SJSA1 (cell line): ENCODE results near the gene NPAS1. TPM values are rescaled to one million over a fixed set of nuclear protein-coding genes. Genes with fewer than 3 reads are reported as not detected.

Source experiments
- DNase-seq, 2 experiments: peaks; one replicate each; pipeline ENCODE4 v3.0.0-alpha.2; 2015 to 2020; ENCODE audit warnings: low spot score in 2 of 2, low read depth in 1 of 2
- H3K27ac ChIP-seq: fragments of 250-450 bp; sonication (Bioruptor Pico); 2 replicates; pipeline ENCODE4 v1.5.1; 2020; ENCODE audit warnings: mild to moderate bottlenecking, moderate library complexity
- H3K27me3 ChIP-seq: fragments of 250-450 bp; sonication (Bioruptor Pico); replicated peaks from 2 replicates; pipeline ENCODE4 v1.5.1; 2020; ENCODE audit warnings: mild to moderate bottlenecking, moderate library complexity
- H3K36me3 ChIP-seq: fragments of 250-450 bp; sonication (Bioruptor Pico); 2 replicates; pipeline ENCODE4 v1.5.1; 2020; ENCODE audit warnings: mild to moderate bottlenecking
- H3K4me1 ChIP-seq: fragments of 250-450 bp; sonication (Bioruptor Pico); replicated peaks from 2 replicates; pipeline ENCODE4 v1.6.1; 2021; ENCODE audit warnings: mild to moderate bottlenecking
- H3K4me3 ChIP-seq: fragments of 250-450 bp; sonication (Bioruptor Pico); 2 replicates; pipeline ENCODE4 v1.5.1; 2020; ENCODE audit warnings: mild to moderate bottlenecking
- H3K9me3 ChIP-seq: fragments of 250-450 bp; sonication (Bioruptor Pico); replicated peaks from 2 replicates; pipeline ENCODE4 v1.5.1; 2020; ENCODE audit warnings: mild to moderate bottlenecking
- total RNA-seq: library from RNA; depleted of rRNA; stranded (reverse); fragments of >200 nt; shearing (Covaris generic); gene quantifications from 2 replicates; pipeline ENCODE4 v1.2.3, GENCODE V29; 2014

The NPAS1 gene
- total RNA-seq, 1 experiment from 2014 or later: not detected

DNA sequence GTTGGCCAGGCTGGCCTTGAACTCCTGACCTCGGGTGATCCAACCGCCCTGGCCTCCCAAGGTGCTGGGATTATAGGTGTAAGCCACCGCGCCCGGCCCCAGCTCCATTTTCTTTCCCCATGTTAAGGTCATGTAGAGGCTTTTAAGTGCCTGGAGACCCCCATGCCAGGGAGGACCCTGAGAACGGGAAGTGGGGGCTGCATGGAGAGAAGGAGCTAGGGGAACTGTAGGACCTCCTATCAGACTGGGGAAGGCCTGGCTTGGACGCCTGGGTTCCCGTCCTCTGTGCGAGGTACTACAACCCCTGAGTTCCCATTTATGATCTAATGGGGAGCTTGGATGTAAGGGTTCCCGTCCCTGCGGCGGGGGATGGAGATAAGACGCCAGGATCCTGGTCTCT, 714 bp upstream of the NPAS1 start:
- Histone ChIP-seq H3K4me1 (peaks cover 30% of the 10 kb centered on the region), H3K36me3 (no peaks in the 10 kb centered on the region), H3K4me3 (no peak overlapping the region), H3K27me3 (peaks cover 51% of the 10 kb centered on the region), H3K27ac (no peak overlapping the region), H3K9me3 (no peaks in the 10 kb centered on the region; the same call in 1 of the 2 replicates)
- DNase-seq: no peak

DNA sequence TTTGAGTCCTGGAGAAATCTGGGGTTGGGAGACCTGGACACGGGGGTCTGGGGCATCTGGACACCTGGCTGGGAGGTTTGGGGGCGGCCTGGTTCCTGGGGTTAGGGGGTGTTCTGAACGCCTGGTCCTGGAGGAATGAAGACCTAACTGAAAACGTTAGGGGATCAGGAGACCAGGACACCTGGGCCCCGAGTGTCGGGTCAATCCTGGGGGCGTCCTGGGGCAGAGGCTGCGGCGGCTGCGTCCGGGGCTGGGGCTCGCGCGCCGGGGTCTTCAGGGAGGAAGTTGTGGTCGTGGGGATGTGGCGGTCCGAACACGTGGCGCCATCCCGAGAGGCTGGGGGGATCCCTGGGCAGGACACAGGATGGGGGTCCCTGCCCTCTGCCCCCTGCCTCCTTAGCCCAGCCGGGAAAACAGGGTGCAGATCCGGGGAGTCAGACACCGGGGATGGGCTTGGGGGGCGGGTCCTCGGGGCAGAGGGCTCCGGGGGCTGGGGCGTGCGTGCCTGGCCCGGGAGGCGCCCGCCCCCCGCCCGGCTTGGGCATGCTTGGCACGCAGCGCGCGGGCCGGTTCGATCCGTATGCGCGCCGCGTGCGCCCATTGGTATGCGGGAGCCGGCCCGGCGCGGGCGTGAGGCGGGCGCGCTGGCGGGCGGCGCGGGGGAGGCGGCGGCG, 632 bp downstream of the NPAS1 start:
- H3K36me3 ChIP-seq: no peaks in the 10 kb centered on the region
- peak overlapping the region; percentile 27 for H3K4me3 ChIP-seq
- DNase-seq: no peak
- no peaks in the 10 kb centered on the region; the same call in 1 of the 2 replicates for H3K9me3 ChIP-seq
- peaks cover 65% of the 10 kb centered on the region for H3K27me3 ChIP-seq
- peaks cover 30% of the 10 kb centered on the region for H3K4me1 ChIP-seq
- H3K27ac ChIP-seq: no peak overlapping the region

DNA sequence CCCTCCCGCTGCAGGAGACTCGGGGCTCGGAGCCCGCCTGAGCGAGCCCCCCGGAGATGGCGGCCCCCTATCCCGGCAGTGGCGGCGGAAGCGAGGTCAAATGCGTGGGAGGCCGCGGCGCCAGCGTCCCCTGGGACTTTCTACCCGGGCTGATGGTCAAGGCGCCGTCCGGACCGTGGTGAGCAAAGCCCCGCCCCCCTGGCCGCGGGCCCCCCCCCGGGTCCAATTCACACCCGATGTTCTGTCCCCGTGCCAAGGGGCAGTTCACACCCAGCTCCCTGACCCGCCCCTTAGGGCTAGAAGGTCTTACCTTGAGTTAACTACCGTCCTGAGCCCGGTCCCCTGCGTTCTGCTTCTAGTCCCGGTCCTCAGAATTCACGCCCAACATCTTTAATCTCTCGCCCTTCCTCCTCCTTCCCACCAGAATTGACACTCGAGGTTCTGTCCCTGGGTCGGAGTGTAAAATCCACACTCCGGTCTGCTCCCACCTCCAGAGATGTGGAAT, 1.4 kb downstream of the NPAS1 start:
- Histone ChIP-seq H3K27me3 (peaks cover 71% of the 10 kb centered on the region), H3K4me3 (peak overlapping the region; percentile 27), H3K36me3 (no peaks in the 10 kb centered on the region), H3K27ac (no peak overlapping the region), H3K4me1 (peaks cover 30% of the 10 kb centered on the region), H3K9me3 (no peaks in the 10 kb centered on the region; the same call in 1 of the 2 replicates)
- DNase-seq: peak in 1 of 2 experiments; percentile 54

DNA sequence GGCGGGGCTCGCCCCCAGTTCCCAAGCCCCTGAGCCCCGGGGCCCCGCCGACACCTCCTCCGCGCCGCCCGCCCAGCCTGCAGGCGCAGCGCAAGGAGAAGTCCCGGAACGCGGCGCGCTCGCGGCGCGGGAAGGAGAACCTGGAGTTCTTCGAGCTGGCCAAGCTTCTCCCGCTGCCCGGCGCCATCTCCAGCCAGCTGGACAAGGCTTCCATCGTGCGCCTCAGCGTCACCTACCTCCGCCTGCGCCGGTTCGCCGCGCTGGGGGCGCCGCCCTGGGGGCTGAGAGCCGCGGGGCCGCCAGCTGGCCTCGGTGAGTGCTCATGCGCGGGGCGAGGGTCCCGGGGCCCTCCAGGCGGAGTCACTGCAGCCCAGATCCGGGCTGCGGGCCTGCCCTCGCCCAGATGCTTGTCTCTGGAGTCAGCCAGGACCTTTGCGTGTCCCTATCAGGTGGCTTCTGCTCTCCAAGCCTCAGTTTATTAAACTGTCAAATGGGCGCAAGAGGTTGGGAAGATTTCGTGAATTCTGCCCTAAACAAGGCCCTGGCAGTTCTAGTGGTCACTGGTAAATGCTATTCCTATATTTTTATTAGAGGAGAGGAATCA, 2.0 kb downstream of the NPAS1 start:
- DNase-seq: peak in 1 of 2 experiments; percentile 42
- H3K36me3 ChIP-seq: no peaks in the 10 kb centered on the region
- no peak overlapping the region for H3K27ac ChIP-seq
- H3K4me3 ChIP-seq: no peak overlapping the region
- peaks cover 74% of the 10 kb centered on the region for H3K27me3 ChIP-seq
- no peaks in the 10 kb centered on the region; the same call in 1 of the 2 replicates for H3K9me3 ChIP-seq
- H3K4me1 ChIP-seq: peaks cover 30% of the 10 kb centered on the region

- no peak for DNase-seq
Observed at GRCh38 chr19:47022140-47022536, 2.5 kb downstream of the NPAS1 start.

DNA sequence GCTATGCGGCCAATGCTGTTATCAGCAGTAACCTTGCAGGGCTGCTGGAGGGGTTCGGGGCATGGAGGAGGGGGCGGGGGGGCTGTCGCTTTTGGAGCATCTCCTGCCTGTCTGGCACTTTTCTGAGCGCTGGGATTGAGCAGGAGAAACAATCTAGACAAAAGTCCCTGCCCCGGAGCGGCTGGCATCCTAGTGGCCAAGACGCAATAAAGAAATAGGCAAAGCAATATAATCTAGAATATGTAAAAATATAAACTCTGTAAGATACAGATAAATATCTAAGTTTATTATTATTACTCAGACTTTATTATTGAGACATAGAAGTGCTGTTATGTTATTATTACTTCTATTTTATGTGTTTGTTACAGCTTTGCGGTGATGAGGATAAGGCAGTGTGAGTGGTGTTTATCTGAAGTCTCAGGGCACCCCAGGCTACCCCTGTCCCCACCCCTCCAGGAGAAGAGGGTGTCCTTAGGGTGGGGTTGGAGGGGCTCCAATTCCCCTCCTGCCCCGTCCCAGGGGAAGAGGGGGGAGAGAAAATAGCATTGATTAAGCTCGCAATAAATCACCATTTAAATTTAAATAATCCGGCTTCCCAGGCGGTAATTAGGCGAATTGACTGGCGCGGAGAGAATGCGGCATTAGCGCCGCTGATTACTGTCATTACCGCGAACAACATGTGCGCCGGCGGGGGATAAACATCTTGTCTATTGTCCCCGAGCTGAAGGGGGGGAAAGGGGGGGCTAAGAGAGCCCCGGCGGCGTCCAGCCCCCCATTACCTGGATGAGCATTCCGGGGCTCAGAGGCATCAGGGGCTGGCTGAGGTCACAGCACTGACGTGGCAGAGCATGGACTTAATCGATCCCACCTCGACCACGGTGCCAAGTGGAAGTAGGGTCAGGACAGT, 3.2 kb downstream of the NPAS1 start:
- Histone ChIP-seq H3K27ac (no peak overlapping the region), H3K36me3 (no peaks in the 10 kb centered on the region), H3K4me3 (no peak overlapping the region), H3K9me3 (no peaks in the 10 kb centered on the region; the same call in 1 of the 2 replicates), H3K4me1 (peaks cover 30% of the 10 kb centered on the region), H3K27me3 (peaks cover 76% of the 10 kb centered on the region)
- no peak for DNase-seq

More at GRCh38 chr19:47022140-47022536, 2.5 kb downstream of the NPAS1 start:
- no peak overlapping the region for H3K27ac ChIP-seq
- no peaks in the 10 kb centered on the region for H3K36me3 ChIP-seq
- H3K9me3 ChIP-seq: no peaks in the 10 kb centered on the region; the same call in 1 of the 2 replicates
- peaks cover 30% of the 10 kb centered on the region for H3K4me1 ChIP-seq
- H3K4me3 ChIP-seq: no peak overlapping the region
- peaks cover 74% of the 10 kb centered on the region for H3K27me3 ChIP-seq

DNA sequence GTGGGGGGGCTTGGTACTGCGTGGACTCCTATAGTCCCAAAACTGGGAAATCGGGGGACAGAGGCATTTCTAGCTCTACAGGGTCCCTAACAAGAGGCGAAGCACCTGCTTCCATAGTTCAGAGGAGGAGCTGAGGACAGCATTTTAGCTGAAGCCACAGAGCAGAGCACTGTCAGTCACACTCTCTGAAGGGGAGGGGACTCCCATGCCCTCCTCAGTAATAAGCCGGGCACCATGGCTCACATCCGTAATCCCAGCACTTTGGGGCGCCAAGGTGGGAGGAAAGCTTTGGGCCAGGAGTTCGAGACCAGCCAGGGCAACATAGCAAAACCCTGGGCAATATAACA, 3.8 kb downstream of the NPAS1 start:
- no peak overlapping the region for H3K27ac ChIP-seq
- DNase-seq: no peak
- H3K9me3 ChIP-seq: no peaks in the 10 kb centered on the region; the same call in 1 of the 2 replicates
- peaks cover 76% of the 10 kb centered on the region for H3K27me3 ChIP-seq
- H3K4me3 ChIP-seq: no peak overlapping the region
- H3K4me1 ChIP-seq: peaks cover 30% of the 10 kb centered on the region
- H3K36me3 ChIP-seq: no peaks in the 10 kb centered on the region

DNA sequence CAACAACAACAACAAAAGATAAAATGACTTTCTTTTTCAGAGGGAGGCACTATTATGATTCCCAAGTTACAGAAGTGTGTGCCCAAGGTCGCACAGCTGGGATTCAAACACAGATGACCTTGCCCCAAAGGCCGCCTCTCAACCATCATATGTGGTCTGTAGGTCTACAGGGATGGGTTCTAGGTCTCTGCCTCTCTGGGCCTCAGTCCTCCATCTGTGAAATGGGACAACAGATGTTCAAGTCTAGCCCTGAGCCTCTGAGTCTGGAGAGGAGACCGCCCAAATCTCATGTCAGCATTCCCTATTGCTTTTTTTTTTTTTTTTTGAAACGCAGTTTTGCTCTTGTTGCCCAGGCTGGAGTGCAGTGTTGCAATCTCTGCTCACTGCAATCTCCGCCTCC, 4.9 kb downstream of the NPAS1 start:
- H3K4me3 ChIP-seq: no peak overlapping the region
- peaks cover 75% of the 10 kb centered on the region for H3K27me3 ChIP-seq
- H3K27ac ChIP-seq: no peak overlapping the region
- no peaks in the 10 kb centered on the region for H3K36me3 ChIP-seq
- H3K9me3 ChIP-seq: no peaks in the 10 kb centered on the region; the same call in 1 of the 2 replicates
- DNase-seq: no peak
- peaks cover 26% of the 10 kb centered on the region for H3K4me1 ChIP-seq

DNA sequence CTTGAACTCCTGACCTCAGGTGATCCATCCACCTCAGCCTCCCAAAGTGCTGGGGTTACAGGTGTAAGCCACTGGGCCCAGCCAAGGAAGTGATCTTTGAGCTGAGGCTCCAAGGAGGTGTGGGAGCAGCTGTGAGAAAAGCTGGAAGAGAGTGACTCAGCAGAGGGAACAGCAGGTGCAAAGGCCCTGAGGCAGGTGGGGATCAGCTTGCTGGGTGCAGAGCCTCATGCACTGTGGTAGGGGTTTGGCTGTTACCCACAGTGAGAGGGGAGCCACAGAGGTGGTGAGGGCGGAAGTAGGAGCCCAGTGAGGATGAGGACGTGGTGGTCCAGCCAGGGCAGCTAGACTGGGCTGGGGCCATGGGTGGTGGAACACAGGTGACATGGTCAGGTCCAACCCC, 6.5 kb downstream of the NPAS1 start:
- peaks cover 11% of the 10 kb centered on the region for H3K4me1 ChIP-seq
- peaks cover 65% of the 10 kb centered on the region for H3K27me3 ChIP-seq
- H3K9me3 ChIP-seq: no peaks in the 10 kb centered on the region; the same call in 1 of the 2 replicates
- H3K27ac ChIP-seq: no peak overlapping the region
- H3K36me3 ChIP-seq: no peaks in the 10 kb centered on the region
- H3K4me3 ChIP-seq: no peak overlapping the region
- DNase-seq: no peak

DNA sequence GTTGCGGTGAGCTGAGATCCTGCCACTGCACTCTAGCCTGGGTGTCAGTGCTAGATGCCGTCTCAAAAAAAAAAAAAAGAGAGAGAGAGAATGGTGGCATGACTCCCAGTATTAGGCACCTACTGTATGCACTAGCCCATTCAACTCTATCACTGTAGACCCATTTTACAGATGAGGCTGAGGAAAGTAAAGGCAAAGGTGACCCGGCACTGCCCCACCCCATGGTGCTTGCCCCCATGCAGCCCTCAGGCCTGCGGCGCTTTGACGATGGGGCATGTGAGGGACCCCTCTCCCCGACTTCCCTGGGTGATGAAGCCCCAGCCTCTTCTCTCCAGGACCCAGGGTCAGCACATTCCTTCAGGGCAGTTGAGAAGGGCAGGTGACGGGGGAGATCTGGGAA, 7.3 kb downstream of the NPAS1 start:
- H3K27me3 ChIP-seq: peaks cover 57% of the 10 kb centered on the region

DNA sequence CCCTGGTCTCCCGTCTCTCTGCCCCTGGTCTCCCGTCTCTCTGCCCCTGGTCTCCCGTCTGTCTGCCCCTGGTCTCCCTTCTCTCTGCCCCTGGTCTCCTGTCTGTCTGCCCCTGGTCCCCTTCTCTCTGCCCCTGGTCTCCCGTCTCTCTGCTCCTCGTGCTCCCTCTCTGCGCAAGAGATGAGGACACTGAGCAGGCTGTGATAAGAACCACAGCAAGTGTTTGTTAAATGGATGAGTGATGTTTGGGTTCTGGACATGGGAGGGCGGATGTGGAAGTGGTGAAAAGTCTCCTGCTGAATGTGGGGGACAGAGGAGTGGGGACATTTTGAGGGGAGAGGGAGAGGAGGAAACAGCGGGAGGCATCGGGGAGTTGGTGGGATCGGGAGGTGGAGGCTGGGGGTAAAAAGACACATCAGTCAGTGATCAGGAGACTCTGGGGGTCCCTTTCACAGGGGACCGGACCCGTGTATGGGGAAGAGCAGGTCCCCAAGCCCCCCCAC, 8.0 kb downstream of the NPAS1 start:
- Histone ChIP-seq H3K27ac (no peak overlapping the region), H3K27me3 (peaks cover 51% of the 10 kb centered on the region), H3K36me3 (no peaks in the 10 kb centered on the region), H3K9me3 (no peaks in the 10 kb centered on the region), H3K4me3 (no peak overlapping the region), H3K4me1 (peaks cover 5% of the 10 kb centered on the region; the same call in 1 of the 2 replicates)
- no peak for DNase-seq

More for the DNA sequence above, 7.3 kb downstream of the NPAS1 start:
- H3K27ac ChIP-seq: no peak overlapping the region
- H3K4me1 ChIP-seq: peaks cover 5% of the 10 kb centered on the region; the same call in 1 of the 2 replicates
- no peaks in the 10 kb centered on the region for H3K36me3 ChIP-seq
- no peak for DNase-seq
- no peaks in the 10 kb centered on the region for H3K9me3 ChIP-seq
- H3K4me3 ChIP-seq: no peak overlapping the region

DNA sequence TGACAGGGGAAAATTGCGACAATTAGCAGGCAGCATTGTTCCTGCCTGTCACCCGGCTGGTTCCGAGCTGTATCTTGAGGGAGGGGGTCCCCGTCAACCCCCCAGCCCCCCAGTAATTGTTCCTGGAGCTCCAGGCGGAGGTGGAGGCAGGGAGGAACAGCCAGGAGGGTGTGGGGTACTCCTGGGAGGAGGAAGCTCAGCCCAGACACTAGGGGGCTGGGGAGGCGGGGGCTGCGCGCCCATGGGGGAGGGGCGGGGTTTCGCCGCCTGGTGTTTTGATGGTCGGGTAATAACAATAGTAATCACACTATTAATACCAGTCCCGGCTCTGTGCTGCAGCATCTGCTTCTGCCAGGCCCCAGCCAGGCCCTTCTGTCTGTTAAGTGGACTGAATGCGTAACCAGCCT, 8.6 kb downstream of the NPAS1 start:
- Histone ChIP-seq H3K4me3 (no peak overlapping the region), H3K9me3 (no peaks in the 10 kb centered on the region), H3K4me1 (peaks cover under 1% of the 10 kb centered on the region; the same call in 1 of the 2 replicates), H3K27ac (no peak overlapping the region), H3K36me3 (no peaks in the 10 kb centered on the region), H3K27me3 (peaks cover 46% of the 10 kb centered on the region)
- no peak for DNase-seq

DNA sequence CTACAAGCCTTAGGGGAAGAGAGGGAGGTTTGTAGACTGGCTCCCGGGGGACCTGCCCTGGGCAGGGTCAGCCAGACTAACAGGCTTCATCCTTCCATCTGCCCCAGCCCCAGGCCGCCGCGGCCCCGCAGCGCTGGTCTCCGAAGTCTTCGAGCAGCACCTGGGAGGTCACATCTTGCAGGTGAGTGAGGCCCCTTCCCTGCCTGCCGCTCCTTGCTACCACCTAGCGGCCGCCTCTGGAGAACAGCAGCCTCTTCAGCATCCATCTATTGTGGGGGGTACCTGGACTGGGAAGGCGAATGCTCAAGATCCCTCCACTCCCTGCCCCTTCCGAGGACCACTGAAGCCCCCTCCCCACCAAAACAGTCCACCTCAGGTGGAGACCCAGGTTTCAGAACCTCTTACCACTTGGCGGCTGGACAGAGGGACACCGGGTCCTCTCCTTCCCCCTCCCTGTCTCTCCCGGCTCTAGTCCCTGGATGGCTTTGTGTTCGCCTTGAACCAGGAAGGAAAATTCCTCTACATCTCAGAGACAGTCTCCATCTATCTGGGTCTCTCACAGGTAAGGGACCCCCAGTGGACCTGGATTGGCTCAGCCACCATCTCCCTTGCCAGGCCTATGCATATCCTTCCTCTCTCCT, 12.7 kb downstream of the NPAS1 start:
- no peak overlapping the region for H3K27ac ChIP-seq
- peak in 1 of 2 experiments; percentile 49 for DNase-seq
- peaks cover 16% of the 10 kb centered on the region; the same call in 1 of the 2 replicates for H3K27me3 ChIP-seq

More for the DNA sequence above, 12.7 kb downstream of the NPAS1 start:
- H3K36me3 ChIP-seq: no peaks in the 10 kb centered on the region
- no peaks in the 10 kb centered on the region for H3K9me3 ChIP-seq
- peaks cover 23% of the 10 kb centered on the region for H3K4me1 ChIP-seq
- H3K4me3 ChIP-seq: no peak overlapping the region
